Prostate gland (tissue), 2 donors: ENCODE data around the gene THAP4.

Experiments used
- CTCF ChIP-seq, 4 experiments: fragments of 200-600 bp in 2 of 4; fragments of 450-650 bp in 2 of 4; sonication (generic) in 2 of 4; IDR thresholded peaks; 1 replicate in 3 of 4; 2 replicates in 1 of 4; pipeline ENCODE4 v1.5.1; 2016 to 2019; ENCODE audit warnings: antibody characterized with exemption in 4 of 4, mild to moderate bottlenecking in 2 of 4, moderate library complexity in 2 of 4
- POLR2A ChIP-seq: fragments of 450-650 bp; IDR thresholded peaks from one replicate; pipeline ENCODE4 v1.6.1; 2016; ENCODE audit warnings: antibody characterized with exemption, mild to moderate bottlenecking
- POLR2AphosphoS5 ChIP-seq: sonication (generic); formaldehyde crosslinking; IDR thresholded peaks from one replicate; pipeline ENCODE4 v1.6.1; 2017; ENCODE audit warnings: antibody characterized with exemption

DNA sequence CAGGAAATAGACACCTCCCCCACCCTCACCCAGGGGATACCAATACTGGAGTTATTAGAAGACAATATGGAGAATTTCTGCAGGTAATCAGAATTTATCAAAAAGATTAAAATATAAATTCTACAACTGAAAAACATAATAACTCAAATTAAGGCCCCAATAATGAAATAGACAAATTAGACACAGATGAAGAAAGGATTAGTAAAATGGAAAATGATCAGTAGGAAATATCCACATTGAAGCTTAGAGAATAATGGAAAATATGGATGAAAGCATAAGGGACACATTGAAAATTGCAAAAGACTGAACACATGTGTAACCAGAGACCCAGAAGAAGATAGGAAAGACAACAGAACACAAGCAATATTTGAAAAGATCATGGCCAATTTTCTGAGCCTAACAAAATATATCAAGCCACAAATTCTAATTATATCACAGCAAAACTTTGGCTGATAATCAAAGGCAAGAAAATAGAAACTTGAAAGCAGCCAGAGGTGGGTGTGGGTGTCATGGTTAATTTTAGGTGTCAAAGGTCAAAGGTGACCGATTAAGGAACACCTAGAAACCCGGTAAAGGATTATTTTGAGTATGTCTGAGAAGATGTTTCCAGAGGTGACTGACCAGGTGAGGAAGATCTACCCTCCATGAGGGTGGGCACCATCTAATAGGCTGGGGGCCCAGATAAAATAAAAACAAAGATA lies 50.2 kb downstream of the THAP4 start:
- no peak for TF ChIP-seq CTCF (IDR thresholded peaks at IDR 0.05)
- no peak for TF ChIP-seq POLR2A
- no peak for TF ChIP-seq POLR2AphosphoS5
